ENCODE results near the gene KCNJ4.
A peak's percentile ranks its signal among the peaks of the same experiment; 100 is the strongest.
"Not testable (repeated sequence)": the region's sequence is repeated elsewhere in the genome, so short reads cannot be mapped to it uniquely, and the experiment has no call there.

The KCNJ4 gene

DNA sequence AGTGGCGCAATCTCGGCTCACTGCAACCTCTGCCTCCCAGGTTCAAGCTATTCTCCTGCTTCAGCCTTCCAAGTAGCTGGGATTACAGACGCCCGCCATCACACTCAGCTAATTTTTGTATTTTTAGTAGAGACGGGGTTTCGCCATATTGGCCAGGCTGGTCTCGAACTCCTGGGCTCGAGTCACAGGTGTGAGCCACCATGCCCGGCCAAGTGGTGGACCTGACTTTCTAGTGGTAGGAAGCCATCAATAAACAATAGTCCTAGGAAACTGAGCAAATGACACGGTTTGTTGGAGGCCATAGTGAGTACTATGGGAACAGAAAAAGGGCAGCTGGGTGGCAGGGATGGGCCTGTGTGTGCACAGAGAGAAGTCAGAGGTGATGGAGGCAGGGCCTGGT, 15.2 kb upstream of the KCNJ4 start:
- DNase-seq (ENCODE audit: low read depth): not testable (repeated sequence)

- DNase-seq (ENCODE audit: low read depth): no peak
Observed at GRCh38 chr22:38469306-38469781, 14.3 kb upstream of the KCNJ4 start.

GRCh38 chr22:38468443-38469305, 13.7 kb upstream of the KCNJ4 start:
- peak; percentile 44 for DNase-seq (ENCODE audit: low read depth)

DNA sequence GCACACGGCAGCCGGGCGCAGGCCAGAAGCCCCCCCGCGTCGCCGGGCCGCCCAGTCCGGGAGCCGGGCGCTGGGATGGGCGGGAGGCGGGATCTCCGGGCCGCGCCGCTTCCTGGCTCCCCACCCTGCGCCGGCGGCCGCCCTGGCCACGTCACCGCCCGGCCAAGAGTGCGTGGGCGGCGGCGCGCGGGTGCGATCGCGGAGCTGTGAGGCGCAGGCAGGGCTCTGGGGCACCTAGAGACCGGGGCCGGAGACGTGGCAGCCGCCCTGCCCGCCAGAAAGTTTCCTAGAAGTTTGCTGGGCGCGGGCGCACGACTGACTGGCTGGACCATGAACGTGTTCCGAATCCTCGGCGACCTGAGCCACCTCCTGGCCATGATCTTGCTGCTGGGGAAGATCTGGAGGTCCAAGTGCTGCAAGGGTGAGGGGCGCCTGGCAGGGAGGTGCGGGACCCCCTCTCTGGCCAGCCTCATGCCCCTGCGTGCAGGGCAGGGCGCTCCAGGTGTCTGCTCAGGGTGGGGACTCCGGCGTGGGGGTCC, 13.0 kb upstream of the KCNJ4 start, which contains the start of gene KDELR3:
Gene KDELR3 (plus strand): TSS at position 193 of the 539 bp plus-strand sequence. CDS start 138 bp downstream, at position 331.
- DNase-seq (ENCODE audit: low read depth): peak; percentile 85

DNA sequence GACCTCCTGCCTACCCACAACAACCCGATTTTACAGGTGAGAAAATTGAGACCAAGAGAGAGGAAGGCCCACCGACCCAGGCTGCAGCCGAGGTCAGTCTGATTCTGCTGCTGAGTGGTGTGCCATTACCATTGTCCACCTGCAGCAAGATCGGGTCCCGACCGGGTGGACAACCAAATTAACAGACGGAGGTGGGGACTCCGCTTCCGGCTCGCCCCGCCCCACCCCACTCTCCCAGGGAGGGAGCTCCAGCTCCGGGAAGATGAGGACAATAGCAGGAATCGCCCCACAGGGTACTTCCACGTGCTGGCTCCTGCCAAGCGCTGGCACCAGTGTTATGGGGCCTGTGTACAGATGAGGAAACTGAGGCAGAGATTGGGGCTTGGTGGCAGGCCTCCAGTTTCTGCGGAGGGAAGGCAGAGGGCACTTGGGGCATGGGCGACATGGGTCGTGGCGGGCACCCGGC, 12.5 kb upstream of the KCNJ4 start:
- DNase-seq (ENCODE audit: low read depth): no peak

DNA sequence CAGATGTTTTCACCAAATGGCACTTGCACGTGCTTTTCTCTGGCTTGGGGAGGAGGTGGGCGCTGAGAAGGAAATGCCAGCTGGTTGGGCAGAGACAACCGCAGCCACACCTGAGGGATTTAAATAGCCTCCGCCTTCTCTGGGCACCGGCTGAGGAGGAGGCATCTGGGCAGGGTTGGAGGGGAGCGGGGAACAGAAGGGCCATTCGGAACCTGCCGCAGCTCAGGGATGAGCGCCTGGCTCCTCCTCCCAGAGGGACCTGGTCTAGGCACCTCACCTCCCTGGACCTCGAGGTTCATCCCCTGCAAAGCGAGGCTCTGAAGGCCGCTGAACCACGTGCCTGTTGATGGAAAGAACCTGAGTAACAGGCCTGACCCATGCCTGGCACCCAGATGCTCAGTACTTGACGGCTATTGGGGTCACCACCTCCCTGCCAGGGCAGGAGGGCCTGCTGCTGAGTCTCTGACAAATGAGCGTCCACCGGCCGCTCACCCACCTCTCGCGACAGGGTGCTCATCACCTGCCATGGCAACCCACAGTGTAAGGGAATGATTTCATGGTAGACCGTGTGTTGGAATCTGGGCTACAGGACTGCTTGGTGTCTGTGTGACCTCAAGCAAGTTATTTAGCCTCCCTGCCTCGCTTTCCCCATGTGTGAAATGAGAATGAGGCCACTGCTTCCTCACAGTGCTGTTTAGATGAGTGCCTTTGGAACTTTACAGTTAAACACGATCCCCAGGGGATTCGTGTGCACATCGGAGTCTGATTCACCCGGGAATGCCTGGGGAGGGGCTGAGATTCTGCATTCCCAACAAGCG, 10.9 kb upstream of the KCNJ4 start:
- DNase-seq (ENCODE audit: low read depth): no peak

GRCh38 chr22:38464992-38465672, 10.1 kb upstream of the KCNJ4 start:
- DNase-seq (ENCODE audit: low read depth): no peak

DNA sequence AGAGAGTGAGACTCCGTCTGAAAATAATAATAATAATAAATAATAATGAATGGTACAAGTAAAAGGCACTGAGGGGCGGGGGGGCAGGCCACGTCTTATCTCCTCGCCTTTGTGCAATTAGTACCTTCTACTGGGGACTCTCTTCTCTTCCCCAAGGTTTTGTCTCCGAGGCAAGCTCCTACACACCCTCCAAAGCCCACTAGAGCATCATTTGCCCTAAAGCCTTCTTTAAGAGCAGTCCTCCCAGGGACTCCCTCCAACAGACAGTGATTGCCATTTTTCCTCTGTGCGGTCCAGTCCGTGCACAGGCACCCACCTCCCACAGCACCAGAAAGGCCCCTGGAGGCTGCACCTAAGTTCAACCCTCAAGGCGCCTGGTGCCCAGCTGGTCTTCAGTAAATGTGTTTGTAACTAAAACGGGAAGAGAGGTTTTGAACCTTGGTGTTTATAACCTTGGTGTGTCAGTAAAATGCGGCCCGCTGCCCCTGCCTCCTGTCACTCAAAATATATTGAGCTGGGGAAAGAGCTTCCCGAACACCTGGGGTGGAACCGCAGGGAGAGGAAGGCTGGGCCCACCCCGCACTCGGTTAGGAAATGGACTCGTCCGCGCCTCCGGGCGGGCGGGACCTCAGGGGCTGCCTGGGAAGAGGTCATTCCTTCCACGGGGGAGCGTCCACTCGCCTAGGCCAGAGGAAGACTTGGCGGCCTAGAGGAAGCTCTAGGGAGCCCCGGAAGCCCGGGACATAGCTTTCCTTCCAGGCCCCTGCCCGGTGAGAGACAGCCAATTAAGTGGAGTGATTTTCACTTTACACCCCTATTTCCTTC, 8.2 kb upstream of the KCNJ4 start:
- no peak for DNase-seq (ENCODE audit: low read depth)

DNA sequence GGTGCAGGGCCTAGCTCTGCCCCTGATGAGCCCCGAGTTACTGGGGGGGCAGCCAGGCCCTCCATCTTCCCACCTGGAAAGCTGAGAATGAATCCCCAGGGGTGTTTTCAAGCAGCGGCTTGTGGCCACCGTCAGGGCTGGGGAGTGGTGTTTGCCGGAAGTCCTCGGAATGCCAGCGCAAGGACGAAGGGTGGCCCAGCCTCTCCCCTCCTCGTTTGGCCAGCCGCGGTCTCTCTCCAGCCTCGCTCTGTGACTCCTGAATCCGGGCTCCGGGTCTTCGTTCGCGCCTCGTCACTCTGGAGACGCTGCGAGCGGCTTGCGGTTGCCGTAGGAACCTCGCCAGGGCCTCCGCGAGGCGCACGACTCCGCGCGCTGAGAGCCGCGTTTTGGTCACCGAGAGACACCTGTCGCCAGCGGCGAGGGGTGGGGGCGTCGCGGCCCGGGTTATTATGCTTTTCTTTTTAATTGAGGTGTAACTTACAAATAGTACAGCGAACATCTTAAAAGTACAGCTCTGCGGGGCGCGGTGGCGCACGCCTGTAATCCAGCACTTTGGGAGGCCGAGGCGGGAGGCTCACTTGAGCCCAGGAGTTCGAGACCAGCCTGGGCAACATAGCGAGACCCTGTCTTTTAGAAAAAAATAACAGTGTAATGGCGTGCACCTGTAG, 6.5 kb upstream of the KCNJ4 start:
- DNase-seq (ENCODE audit: low read depth): peak; percentile 88

GRCh38 chr22:38461057-38461413, 6.0 kb upstream of the KCNJ4 start:
- DNase-seq (ENCODE audit: low read depth): no peak

DNA sequence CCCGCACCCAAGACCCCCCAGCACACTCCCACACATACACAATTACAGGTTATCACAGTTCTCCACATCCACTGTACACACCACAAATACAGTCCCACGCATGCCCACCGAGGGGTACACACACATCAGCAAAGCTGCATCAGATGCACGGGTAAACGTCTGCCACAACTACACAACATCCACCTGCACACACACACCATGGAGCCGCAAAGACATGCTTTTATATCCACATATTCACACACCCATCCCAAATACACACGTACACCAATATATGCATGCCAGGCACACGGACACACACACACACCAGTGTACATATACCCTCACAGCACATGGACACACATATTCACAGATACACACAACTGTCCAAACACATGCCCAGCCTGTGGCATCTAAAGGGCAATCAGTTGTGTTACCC, 5.4 kb upstream of the KCNJ4 start:
- DNase-seq (ENCODE audit: low read depth): no peak

DNA sequence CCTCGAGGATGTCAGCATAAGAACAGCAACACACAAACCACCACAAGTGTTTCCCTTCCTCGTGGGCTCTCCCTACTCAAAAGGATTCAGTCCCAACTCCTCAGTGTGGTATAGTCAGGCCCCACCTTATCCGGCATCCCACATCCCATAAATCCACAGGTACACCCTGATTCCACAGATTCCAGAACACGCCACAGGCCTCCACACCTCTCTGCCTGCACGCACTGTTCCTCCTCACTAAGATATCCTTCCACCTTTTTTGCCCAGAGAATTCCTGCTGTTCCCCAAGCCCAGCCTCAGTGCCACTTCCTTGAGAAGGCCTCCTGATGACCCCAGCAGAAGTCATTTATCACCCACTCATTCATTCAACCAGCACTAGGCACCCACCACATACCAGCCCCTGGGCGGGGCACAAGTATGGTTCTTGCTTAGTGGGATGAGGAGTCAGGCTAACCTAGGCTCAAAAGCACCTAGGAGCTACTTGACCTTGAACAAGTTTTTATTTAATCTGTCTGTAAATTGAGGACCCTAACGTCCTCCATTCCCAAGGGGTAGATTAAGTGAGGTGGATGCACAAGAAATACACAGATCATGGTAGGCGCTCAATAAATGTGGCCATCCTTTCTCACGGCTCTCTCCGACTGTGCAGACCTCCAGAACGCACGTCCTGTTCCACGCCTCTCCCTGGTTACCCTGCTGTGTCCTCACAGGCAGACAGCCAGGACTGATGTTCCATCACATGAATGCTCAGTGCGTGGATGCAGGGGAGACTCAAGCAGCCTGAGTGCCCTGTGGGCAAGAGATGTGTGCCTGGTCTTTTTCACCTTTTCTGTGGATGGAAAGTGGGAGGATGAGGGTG, 2.1 kb upstream of the KCNJ4 start:
- no peak for DNase-seq (ENCODE audit: low read depth)

- DNase-seq (ENCODE audit: low read depth): no peak
Observed at GRCh38 chr22:38456272-38456835, 1.4 kb upstream of the KCNJ4 start.

GRCh38 chr22:38455530-38456271, 702 bp upstream of the KCNJ4 start:
- no peak for DNase-seq (ENCODE audit: low read depth)

- no peak for DNase-seq (ENCODE audit: low read depth)
Observed at GRCh38 chr22:38454353-38455075, 485 bp downstream of the KCNJ4 start.

GRCh38 chr22:38453996-38454352, 1.0 kb downstream of the KCNJ4 start:
- no peak for DNase-seq (ENCODE audit: low read depth)

DNA sequence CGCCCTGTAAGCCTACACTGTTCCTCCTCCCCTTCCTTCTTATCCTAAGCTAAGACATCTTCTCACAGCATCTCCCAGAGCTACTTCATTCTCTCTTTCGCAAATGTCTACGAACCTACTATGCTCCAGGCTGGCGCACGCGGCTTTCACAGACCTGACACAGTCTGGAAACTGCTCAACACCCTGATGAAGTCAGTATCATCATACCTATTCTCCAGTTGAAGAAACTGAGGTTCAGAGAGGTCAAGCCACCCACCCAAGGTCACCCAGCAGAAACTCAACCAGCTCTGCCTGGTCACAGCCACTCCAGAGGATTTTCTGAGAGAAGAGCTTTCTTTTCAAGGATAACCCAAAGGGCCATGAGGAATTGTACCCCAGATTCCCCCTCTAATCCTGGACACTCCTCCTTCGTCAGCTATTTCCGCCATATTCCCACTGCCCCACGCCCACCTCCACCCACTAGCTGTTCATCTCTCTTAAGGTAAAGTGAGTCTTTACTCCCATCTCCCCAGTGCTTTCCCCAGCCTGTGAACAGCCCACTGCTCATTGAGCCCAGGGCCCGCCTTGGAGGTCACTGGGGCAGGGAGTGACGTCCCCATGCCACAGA, 1.8 kb downstream of the KCNJ4 start:
- DNase-seq (ENCODE audit: low read depth): no peak

Measured in ELR (cell line).